SK-MEL-5 (cell line): Measurements from ENCODE around the gene PDZK1IP1. TPM values are rescaled to one million over a fixed set of nuclear protein-coding genes. Genes with fewer than 3 reads are reported as not detected.

Experiments
- DNase-seq: peaks from one replicate; pipeline ENCODE4 v3.0.0-alpha.2; 2016; ENCODE audit warnings: low read depth, low spot score
- in situ Hi-C: cut with HindIII; loops from 2 replicates; pipeline ENCODE4 v1.10.0; 2016; ENCODE audit warnings: low sequenced_read_pairs, high pct_unique_total_duplicates, low pct_unique_long_range_greater_than_20kb
- total RNA-seq: library from RNA; depleted of rRNA; stranded (reverse); fragments of >200 nt; shearing (Covaris generic); gene quantifications from 2 replicates; pipeline ENCODE4 v1.2.3, GENCODE V29; 2014

PDZK1IP1 gene
- total RNA-seq, 1 experiment from 2014 or later, result not detected

DNA sequence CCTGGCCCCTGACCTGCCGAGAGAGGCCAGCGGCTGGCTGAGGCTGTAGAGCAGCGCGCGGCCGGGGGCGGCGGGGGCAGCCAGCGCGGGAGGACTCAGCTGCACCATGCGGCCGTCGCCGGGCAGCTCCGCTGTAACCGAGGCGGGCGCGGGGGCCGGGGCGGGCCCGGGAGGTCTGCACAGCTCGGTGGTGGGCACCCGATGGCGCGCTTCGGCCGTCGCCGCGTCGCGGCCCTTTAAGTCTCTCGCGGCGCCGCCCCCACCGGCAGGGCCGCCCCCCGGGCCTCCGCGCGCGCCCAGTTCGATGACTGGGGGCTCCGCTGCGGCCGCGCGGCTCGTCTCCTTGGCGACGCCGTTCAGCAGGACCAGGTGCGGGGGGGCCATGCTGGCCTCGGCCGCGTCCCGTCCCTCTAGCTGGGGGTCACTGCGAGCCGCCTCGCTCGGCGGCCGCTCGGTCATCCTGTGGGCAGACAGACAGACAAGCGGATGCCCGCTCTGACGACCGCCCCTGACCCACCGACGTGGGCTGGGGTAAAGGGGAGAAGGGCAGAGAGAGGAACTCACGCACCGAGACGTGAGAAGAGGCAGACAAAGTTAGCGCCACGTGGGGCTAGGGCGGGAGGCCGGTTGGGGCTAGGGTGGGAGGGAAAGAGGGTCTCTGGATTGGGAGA lies 35.7 kb upstream of the PDZK1IP1 start:
- no peak for DNase-seq
- in situ Hi-C loops, result no loop called here

DNA sequence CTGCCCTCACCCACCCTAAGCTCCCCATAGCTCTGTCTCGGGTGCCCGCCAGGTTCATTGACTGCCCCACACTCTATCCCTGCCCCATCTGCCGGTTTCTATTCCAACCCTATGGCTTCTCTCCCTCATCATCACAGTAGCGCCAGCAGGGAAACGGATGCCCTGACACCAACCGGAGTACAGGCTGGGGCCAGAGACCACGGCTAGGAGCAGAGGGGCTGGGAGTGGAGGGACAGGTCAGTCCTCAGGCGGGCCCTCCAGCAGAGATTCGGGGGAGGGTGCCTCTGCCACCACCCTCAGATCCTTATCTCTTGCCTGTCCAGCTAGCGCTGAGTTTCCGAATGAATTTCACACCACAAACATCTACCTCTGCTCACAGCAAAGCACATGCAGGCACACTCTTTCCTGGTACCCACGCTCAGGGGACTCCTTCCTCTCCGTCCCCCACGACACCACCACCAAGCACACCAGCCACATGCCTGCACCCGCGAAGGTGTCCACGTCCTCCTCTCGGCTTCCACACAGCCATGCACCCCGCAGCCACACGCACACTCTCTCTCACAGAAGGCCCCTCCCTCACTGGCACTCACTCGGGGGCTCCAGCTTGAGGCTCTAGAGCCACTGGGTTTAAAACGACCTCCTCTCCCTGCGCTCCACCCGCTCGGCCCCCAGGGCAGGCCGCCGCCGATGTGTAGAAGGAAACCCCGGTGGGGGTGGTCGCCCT lies 35.0 kb upstream of the PDZK1IP1 start:
- no peak for DNase-seq
- in situ Hi-C loops, result no loop called here

DNA sequence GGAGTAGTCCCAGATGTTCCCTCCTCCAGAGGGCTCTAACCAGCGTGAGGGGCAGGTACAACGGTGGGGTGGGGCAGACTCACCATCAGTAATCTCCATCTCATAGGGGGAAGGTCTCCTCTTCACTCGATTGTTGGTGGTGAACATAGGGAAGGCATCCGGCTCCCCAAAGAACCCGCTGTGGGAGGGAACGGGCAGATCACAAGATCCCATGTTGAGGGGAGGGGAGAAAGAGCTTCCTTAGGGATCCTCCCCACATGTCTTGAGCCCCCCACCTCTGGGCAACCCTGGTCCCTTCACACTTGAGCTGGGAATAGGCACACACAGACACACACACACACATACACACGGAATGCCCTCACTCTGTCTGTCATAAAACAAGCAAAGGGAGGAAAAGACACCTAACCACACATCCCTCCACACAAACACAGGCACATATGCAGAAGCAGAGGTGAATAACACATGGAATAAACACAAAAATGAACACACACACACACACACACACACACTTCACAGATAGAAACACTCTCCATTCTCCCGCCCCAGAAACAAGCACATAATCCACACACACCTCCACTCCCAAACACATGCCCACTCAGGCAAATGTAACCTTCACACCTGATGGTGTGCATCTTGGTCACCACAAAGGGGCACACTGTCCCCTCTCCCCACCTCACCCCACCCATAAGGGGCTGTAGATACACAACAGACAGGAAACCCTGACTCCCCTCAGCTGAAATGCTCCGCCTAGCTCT lies 34.3 kb upstream of the PDZK1IP1 start:
- in situ Hi-C loops, result no loop called here
- no peak for DNase-seq

- in situ Hi-C loops, result no loop called here
Observed at GRCh38 chr1:47223174-47223920, 33.5 kb upstream of the PDZK1IP1 start.

DNA sequence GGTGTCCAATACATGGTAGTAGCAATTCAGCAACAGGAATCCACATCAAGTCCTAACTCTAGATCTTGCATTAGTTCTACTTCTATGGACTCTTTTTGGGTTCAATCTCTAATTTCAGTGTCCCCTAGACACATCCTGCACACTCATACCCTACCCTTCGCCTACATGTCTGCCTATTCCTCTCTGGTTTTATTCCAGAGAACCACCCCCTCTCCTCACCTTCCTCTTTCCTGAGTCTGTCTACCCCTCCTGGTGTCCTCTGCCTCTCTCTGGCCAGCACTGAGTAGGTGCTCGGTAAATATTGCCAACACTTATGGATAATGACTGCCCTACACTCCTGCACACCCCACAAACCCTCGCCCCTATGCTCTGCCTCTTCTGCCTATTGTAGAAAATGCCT lies 32.6 kb upstream of the PDZK1IP1 start:
- no peak for DNase-seq
- in situ Hi-C loops, result no loop called here

More at GRCh38 chr1:47223174-47223920, 33.5 kb upstream of the PDZK1IP1 start:
- DNase-seq, result no peak

GRCh38 chr1:47219590-47220220 lies 29.9 kb upstream of the PDZK1IP1 start:
- in situ Hi-C loops, result no loop called here
- no peak for DNase-seq

DNA sequence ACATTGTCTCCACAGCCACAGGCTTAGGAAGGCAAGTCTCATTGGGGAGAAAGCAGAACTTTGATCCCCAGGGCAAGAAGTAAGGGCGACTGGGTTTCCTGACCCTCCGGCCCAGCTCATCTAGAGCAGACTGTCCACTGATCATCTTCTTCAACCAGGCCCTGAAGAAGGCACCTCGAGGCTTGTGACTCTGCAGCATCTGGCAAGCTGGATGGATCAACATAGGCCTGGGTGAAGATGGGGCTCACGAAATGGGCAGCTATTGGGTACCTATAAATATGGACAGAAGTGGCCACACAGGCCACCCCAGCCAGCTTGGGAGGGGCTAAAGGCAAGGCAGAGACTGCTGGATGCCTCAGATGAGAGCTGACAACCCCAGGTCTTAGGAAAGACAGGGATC lies 29.2 kb upstream of the PDZK1IP1 start:
- in situ Hi-C loops, result no loop called here
- DNase-seq, result no peak

DNA sequence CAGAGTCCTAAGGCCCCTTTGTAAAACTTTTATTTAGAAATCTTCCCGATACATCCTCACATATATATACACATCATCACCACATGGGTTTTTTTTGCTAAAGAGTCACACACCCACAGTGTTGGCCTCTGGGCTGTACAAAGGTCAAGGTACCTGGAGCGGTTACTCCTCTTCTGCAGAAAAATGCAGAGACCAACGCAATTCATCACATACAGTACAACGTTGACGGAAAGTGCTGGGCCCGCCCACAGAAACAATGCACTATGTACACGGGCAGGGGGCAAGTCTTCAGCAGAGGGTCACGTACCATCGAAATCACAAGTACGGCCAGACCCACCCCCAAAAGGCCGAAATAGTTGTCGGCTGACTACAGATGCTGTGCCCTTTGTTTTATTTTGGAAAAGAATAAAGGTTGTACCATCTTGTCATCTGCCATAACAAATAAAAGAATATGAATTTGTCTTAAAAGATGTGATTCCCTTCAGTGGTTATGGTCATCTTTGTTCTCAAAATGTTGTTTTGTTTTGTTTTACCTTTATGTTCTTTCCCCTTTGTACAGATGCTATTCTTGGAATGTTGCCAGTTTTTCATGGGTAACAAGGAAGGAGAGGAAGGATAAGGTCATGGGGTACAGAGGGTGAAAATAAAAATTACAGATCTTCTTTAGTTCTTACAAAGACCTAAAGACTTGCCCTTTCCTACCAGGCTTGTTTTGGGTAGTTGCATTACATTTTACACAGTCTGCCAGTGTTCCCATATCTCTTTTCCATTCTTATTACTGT lies 26.6 kb upstream of the PDZK1IP1 start:
- no peak for DNase-seq
- in situ Hi-C loops, result no loop called here

DNA sequence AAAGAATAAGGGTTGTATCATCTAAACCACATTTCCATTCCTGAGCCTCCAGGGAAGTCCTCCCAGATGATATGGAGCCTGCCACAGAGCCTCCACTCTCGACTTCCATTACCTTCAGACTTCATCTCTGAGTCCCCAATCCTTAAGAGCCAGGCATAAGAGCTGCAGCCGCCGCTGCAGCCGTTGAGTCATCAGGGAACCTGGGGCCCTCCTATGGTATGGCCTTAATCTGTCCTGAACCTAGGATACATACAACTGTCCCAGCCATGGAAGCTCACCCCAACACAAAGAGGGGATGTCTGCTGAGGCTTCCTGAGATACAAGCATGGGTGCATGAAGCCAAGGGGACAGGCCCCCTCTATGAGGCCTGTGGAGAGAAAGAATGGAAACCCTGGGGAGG lies 25.9 kb upstream of the PDZK1IP1 start:
- no peak for DNase-seq
- in situ Hi-C loops, result no loop called here

DNA sequence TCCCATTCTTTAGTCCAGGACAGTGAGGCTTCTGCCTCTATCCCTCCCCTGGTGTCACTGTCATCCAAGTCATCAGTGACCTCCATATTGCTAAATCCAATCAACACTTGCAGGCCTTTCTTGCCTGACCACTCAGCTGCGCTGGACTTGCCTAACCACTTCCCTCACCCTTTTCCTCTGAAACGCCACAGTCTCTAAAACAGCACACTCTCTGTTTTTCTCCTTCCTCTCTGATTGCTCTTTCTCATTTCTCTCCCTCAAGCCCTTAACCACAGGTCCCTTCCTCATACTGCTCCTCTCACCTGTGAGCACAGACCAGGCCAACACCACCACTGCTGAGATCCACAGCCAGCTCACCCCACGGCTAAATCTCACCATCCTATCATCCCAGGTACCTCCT lies 24.7 kb upstream of the PDZK1IP1 start:
- no peak for DNase-seq
- in situ Hi-C loops, result no loop called here

DNA sequence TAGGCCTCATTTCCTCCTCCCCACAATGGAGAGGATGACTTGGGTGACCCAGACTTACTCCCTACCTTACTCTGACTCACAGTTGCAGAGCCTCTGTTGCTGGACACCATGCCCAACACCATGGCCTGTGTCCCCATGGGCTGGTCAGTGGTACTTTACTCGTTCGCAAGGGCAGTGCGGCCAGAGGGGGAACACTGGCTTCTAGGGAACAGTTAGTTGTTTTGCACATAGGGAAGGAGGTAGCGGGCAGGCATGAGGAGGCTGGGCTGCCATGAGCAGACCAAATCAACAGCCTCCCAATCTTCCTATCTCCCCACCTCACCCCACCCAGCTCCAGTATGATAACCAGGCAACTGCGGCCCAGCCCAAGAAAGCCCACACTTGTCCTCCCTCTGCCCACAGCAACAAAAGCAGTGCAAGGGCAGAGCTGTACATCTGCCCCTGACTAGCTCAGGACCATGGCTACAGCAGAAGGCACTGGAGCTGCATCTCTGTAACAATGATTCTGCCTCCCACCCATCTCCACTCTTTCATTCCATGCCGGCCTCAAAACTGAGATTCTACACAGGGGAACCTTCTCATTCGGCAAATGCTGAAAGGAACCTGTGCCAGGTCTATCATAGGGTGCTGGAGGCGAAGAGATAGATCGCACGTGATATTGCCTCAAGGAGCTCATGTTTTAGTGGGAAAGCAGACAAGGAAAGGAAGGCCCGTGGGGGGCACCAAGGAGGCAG lies 23.6 kb upstream of the PDZK1IP1 start:
- no peak for DNase-seq
- in situ Hi-C loops, result no loop called here

GRCh38 chr1:47212636-47213229 lies 22.9 kb upstream of the PDZK1IP1 start:
- in situ Hi-C loops, result no loop called here
- no peak for DNase-seq

GRCh38 chr1:47211796-47212269 lies 22.0 kb upstream of the PDZK1IP1 start:
- DNase-seq, result no peak
- in situ Hi-C loops, result no loop called here

DNA sequence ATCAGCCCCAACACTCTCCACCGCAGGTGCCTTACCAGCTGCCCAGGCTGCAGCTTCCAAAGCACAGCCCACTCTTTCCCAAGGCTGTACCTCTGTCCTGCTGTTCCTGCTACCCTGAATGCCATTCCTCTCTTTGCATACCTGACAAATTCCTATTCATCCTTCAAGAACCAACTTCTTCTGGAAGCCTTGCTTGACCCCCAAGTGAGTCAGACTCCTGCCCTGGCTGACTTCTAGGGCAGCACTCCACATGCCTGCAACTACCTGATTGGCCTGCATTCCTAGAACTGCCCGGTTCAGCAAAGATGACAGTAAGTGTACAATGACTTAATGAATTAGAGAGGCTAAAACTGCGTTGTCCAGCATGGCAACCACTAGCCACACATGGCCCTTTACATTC lies 20.8 kb upstream of the PDZK1IP1 start:
- no peak for DNase-seq
- in situ Hi-C loops, result no loop called here

- in situ Hi-C loops, result no loop called here
- DNase-seq, result no peak
Observed at GRCh38 chr1:47209725-47210325, 20.0 kb upstream of the PDZK1IP1 start.
